Central memory CD4-positive, alpha-beta T cell (primary cell): Measurements from ENCODE around the gene STX18.

ENCODE experiments used
- DNase-seq: peaks from one replicate; pipeline ENCODE4 v3.0.0; 2022

STX18 gene

DNA sequence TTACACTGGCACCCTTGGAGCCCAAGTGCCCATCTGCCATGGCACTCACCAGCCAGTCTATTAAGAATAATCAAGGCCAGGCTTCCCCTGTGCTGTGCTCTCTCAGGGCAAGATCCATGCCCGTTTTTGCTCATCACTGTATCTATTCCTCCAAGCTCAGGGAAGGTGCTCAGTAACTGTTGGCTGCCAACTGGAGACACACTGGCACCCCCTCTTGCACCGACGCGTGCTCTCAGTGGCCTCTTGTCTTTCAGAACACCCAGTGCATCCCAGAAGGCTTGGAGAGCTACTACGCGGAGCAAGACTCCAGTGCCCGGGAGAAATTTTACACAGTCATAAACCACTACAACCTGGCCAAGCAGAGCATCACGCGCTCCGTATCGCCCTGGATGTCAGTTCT is 124.9 kb downstream of the STX18 start:
- DNase-seq = no peak

DNA sequence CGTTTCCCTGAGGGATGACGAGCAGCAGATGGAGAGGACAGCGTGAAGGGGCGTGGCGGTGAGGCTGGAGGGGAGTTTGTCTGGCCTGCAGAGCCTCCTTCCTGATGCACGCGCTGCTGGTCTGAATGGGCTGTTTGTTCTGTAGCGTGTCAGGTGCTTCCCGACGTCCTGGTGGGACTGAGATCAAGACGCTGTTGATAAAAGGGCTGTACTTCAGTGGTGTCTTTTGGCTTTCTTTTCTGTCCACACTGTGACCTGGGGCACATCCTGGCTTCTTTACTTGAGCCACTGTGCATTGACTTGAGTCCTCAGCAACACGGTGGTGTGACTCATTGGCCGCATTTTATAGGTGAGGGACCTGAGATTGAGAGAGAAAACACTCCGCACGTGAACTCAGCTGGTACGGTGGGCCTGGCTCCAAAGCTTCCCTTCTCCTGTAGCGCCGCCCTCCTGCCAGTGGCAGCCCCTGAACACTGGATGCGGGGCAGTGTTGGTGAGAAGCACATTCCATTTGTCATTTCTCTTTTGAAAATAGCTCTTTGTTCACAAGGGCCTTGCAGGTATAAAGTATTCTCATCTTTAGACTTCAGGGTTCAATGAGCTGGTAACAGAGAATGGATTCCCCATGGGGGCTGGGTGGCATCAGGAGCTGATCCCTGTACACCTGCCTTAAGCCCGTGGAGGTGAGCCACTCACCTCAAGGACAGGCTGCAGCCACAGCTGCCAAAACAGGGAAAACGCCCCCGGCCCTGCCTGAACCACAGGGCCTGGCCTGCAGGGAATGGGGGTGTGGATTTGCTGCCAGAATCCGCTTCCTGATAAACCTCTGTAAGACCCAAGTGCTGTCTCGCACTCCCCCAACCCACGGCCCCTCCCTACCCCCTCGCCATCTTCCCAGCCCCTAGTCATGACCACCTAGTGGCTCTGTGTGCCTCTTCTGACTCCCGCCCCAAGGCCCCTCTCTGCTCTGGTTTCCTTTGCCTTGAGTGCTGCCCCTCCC is 125.7 kb downstream of the STX18 start:
- no peak for DNase-seq

DNA sequence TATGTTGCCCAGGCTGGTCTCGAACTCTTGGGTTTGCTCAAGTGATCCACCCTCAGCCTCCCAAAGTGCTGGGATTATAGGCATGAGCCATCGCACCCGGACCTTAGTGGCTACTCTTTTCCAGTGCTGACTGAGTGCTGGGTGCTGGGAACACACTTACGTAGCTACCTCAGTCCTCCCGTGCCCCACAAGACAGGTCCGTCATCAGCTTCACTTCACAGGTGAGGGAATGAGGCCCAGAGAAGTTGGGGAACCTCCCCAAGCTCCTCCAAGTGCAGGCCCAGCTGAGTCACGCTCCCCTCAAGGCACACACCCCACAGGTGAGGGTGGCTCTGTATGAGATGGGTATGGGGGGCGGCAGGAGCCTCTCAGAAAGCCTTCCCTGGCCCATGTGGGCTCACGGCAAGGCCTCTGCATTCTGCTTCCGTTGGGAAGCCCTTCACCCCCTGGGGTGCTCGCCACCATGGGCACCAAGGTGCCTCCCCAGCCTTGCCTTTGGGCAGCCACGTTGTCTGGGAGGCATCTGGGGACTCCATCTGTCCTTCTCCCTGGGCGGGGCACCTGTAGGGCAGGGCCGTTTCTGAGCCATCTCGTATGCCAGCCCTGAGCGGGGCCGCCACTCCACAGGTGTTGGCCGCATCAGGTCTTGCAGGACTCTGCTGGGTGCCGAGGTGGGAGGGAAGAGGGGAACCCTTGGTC is 126.6 kb downstream of the STX18 start:
- no peak for DNase-seq

DNA sequence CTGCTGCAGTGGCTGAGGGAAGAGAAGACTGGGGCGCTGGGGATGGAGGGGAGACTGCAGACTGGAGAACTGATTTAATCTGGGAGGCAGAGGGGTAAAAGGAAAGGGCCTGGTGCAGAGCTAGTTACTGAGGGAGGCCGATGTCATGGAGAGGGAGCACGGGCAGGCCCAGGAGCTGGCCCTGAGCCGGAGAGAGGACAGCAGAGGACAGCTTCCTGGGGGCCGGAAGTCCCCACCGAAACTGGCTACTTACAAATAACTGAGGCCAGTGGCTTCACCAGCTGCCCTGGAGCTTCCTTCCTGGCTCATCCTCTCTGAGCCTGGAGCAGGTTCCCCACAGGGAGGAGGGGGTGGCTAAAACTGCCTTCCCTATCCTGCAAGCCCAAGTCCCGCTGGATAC is 128.0 kb downstream of the STX18 start:
- no peak for DNase-seq

DNA sequence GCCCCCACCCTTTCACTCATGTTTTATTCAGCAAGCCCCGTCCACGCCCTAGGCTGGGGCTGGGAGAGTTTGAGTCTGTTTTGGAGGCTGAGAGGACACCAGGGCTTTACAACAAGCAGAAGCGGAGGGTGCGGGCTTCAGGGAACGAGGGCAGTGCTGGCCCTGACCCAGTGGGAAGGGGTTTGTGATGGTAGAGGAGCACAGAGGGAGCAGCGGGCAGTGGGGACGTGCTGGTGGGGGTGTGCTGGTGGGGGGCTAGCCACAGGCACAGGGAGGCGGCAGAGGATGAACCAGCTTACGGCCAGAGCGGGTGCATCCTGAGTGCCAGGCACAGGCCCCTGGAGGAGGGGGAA is 128.5 kb downstream of the STX18 start:
- no peak for DNase-seq

DNA sequence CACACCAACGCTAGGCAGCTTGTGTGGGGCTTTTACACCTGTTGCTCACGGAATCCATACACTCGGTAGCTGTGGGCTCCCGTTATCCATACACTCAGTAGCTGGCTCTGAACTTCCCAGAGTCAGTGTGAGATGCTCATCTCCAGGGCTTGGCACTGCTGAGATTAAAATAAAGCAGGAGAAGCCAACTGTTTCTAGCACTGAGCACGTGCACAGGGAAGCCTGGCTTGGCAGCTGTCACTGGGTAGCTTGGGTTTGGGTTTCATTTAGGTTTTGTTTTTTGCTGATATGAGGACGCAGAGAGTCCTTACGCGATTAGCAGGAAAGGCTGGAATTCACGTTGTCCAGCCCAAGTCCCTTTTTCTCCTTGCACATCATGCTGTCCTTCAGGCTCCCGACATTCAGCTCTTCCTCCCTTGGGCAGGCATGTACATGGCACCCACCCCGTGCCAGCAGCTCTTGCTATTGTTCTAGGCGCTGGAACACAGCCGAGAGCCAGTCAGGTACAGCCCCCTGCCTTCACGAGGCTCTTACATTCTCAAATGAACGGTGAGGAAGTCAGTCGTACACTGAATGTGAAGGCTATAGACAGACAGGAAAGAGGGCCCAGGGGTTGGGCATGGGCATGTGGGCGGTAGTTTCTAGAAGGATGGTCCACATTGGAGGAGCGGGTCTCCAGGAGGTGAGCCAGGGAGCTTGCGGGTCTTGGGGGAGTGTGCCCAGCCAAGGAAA is 129.0 kb downstream of the STX18 start:
- DNase-seq = no peak

DNA sequence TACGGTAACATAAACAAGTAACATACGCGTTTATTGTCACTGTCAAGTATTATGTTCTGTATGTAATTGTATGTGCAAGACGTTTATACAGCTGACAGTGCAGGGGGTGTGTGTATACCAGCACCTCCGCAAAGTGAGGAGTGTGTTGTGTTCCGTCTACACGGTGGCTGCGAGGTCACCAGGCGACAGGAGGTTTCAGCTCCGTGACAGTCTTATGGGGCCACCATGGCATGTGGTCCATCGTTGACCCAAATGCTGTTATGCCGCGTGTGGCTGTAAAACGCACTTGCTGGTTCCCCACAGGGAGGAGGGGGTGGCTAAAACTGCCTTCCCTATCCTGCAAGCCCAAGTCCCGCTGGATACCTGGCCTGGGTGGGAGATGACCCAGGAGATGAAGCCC is 129.9 kb downstream of the STX18 start:
- no peak for DNase-seq

DNA sequence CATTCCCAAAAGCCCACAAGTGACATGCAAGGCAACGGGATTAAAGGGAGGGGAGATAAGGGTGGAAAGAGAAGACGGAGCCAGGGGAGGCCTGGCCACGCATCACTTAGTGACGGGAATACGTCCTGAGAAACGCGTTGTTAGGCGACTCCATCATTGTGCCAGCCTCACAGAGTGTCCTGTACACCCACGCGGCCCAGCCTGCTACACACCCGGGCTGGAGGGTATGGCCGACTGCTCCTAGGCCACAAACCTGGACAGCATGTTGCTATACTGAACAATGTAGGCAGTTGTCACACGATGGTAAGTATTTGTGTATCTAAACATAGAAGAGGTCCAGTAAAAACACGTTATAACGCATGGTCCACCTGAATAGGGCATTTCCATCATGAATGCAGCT is 131.6 kb downstream of the STX18 start:
- DNase-seq = no peak

DNA sequence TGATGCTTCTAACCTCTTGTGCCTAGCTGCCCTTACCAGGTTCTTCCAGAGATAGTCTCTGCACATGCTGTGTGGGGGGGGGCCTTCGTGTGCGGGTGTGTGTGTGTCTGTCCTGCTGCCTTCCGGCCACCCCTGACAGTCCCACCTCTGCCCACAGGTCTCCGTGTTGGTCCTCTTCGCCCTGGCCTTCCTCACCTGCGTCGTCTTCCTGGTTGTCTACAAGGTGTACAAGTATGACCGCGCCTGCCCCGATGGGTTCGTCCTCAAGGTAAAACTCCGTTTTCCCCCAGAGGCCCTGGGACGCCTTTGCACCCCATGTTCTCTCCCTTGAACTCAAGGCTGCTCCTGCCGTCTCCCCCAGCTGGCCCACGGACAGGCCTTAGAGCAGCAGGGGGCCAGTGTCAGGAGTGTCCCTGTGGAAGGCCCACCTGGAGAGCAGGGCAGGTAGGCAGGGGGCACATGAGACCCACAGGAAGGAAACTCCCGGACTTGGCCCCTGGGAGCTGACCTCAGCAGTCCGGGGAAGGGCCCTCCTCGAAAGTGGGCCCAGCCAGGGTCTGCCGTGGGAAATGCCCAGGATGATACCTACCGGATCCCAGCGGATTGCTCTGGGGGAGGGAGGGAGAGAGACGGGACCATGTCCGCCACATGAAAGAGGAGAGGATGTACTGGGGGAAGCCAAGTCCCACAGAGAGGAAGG is 132.3 kb downstream of the STX18 start:
- DNase-seq = no peak

DNA sequence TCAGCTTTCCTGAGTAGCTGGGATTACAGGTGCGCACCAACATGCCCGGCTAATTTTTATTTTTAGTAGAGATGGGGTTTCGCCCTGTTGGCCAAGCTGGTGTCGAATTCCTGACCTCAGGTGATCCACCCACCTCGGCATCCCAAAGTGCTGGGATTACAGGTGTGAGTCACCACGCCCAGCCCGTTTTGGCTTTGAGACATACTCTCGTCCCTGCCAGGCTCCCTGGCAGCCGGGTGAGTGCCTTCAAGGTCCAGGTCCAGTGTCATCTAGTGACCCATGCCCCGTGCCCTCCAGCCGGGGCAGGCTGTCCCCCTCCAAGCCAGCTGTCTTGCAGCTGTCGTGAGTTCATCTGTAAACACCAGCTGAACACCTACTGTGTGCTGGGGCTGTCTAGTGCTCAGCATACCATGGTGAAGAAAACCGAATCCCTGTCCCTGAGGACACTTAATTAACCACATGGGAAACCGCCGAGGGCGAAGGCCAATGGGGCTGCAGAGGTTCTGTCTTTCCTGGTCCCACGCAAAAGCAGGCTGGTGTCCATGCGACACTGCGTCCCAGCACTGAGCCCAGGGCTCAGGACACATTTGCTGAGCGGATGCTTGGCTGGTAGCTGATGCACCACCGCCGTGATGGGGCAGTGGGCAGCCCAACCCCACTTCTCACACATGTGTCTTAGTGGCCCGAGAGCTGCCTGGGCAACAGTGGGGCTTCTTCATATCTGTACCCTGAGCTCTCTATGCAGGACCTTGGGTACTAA is 133.1 kb downstream of the STX18 start:
- no peak for DNase-seq

DNA sequence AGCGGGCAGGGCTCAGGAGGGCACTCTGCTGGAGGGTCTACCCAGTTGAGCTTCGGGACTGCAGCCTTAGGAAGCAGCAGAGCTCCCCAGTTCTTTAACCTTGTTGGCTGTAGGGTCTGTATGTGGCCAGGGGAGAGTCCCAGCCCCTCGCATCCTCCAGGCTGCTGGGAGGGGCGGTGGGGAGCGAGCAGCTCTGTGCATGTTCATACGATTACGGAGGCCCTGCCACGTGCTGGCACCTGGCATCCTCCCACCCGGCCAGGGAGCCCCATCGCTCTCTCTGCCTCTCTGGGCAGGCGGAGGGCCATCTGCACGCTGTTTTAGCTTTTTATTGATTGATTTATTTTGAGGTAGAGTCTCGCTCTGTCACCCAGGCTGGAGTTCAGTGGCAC is 133.7 kb downstream of the STX18 start:
- DNase-seq = no peak

DNA sequence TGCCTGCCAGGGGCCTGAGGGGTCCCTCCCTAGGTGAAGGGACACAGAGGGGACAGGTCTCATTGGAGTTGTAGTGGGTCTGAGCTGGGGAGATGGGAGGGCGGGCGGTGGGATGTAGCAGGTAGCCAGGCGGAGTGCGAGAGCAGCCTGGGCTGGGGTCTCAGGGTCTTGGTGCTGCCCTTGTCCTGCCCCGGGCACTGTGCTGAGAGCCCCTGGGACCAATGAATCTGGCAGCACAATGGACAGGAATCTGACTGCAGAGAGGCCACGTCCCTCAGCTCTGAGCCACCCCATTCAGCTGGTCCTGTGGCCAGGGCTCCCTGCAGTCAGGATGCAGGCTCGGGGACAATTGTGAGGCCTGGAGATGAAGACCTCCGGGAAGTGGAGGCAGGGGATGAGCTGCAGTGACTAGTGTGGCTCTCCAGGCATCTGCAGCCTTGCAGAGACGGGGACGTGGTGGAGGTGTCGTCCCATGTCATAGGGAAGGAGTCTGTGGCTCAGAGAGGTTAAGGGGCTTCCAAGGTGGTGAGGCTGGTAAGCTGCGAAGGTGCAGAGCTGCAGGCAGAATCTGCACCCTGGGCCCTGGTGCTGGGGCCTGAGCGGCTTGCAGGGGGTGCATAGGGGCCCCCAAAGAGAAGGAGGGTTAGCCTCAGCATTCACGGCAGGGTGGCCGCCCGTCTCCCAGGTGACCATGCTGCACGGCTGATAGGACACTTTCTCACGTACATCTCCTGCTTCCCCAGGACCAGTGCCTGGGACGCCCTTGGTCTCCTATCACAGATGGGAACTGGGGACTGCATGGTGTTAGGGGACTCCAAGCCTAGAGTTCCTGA is 134.3 kb downstream of the STX18 start:
- DNase-seq = no peak

DNA sequence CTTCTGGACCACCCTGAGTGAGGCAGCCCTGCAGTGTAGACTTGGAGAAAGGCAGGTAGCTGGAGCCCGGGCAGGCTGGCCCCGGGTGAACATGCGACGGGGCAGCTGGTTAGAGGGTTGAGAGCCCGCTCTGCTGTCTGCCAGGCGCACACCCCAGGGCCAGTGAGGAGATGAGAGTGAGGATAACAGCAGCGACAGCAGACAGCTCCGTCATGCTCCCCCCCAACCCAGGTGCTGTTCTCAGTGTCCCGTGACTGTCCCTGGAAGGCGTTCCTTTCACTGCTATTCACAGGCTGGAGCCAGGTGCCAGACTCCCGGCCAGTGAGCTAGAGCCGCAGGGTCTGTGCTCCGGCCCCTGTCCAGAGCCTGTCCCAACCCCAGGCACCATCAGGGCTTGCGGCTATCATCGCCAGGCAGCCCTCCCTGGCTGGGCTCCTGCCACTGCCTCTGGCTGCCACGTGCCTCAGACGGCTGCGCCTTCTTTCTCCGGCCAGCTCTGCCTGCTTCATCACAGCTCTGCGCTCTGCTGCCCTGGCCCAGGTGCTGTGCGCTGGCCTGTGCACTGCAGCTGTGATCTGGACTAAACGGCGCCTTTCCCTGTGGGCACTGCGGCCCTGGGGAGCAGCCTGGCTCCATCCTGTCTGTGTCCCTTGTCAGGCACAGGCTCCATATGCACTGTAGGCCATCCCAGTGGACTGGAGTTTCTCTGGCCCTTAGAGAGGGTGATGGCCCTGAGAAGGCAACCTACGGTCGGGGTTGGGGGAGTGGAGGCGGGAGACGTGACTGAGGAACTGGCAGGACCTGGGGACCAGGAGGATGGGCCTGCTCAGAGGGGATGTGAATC is 135.2 kb downstream of the STX18 start:
- DNase-seq = no peak

DNA sequence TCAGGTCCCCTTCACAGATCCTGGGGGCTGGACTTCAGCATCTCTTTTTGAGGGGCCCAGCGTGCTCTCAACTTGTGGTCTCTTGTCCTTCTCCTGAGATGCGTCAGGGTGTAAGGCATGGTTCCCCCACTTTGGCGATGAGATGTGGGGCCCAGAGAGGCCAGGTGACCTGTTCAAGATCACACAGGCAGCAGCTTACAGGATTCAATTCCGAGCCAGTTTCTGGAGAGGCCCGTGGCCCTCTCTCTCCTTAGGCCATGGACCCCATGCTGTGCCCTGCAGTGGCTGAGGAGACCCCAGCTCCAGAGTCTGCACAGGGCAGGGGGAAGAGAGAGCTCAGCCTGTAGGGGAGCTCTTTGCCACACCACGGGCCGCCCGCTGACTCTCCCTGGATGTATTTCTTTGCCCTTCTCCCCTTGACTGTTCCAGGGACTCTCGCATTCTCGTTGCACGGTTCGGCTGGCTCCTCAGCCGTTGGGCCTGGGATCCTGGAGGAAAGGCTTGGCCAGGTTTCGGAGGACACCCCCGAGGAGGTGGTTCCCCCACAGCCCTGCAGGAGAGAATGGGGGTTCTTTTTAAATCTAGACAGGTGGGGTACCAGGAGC is 136.4 kb downstream of the STX18 start:
- no peak for DNase-seq

DNA sequence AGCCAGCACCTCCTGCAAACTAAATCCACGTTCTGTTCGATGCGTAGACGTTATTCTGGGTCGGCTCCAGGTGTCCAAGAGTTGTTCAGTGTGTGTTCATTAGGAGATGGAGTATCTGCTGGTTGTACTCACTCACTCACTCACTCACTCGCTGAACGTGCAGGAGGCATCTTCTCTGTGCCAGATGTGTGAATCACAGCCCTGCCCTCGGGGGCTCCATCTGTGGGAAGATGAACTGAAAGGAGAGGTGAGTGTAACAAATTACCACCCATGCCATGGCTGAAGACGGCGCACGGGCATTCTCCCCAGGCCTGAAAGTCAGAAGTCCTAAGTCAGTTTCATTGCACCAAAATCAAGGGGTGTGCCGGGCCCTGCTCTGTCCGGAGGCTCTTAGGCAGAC is 138.9 kb downstream of the STX18 start:
- DNase-seq = no peak

DNA sequence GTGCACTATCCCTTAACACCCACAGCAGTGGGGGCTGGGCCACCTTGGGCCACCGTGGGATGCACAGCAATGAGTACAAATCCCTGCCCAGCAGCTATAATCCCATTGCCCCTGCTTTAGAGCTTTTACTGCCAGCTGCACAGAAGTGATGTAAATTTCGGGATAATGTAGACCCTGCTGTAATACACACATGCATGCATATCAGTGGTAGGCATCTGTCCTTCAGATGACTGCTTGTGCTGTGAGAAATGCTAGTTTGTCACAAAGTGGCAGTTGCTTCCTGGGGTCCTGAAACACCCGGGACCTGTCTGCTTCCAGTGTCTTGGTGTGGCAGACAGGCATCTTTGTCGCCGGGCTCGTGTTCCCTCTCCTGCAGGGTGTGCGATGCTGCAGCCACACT is 140.8 kb downstream of the STX18 start:
- no peak for DNase-seq

DNA sequence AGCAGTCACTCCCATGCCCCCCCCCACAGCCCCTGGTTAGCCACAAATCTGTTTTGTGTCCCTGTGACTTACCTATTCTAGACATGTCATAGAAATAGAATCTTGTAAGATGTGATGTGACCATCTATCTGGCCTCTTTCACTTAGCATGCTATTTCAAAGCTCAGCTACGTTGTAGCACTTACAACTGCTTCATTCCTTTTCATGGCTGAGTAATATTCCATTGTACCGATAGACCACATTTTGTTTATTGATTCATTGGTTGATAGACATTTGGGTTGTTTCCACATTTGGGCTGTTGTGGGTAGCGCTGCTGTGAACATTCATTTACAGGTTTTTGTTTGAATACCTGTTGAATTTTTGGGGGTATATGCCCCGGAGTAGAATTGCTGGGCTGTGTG is 143.4 kb downstream of the STX18 start:
- no peak for DNase-seq

DNA sequence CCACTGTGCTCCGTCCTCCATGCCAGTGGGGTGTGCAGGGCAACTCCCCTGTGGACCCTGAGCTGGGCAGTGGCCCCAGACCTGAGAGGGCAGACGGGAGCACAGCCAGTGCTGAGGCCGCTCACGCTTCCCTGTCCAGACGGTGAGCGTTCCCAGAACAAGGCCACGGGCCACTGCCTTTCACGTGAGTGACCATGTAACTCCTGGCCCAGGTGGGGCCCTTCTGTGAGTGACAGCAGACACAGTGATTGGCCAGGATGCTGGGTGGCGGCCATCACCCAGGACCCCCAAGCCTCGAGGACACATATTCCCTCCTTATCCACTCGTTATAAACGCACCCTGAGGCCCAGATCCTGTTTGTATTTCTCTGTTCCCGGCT is 144.4 kb downstream of the STX18 start:
- DNase-seq = no peak

DNA sequence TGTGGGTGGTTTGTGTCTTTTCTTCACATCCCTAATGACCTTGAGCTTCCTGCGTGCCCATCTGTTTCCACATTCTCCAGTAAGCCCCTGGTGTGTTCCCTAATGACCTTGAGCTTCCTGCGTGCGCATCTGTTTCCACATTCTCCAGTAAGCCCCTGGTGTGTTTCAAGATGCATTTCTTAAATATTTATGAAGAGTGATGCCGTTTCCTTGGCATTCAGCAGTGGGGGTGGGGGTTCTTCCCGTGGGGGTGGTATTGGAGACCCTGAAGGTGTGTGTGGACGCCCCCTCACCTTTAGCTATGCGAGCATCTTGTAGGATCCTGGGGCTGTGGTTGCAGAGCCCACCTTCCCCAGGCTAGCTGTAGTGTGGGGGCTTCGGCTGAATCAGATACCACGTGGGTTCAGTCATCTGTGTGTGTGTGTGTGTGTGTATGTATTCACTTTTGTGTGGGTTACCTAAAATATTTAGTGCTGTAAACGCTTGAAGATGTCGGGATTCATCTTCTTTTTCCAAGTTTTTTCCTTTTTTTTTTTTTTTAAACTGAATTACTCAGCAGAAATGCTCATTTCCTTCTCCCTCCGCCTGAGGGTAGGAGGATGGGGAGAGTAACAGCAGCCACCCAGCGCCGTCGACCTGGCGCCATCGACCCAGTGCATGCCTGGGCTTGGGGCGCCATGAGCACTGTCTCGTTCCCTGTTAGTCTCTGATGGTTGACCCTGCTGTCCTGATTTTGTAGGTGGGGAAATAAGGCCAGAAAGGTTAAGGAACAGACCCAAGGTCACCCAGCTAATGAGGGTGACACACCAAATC is 145.0 kb downstream of the STX18 start:
- no peak for DNase-seq
